GM12865 (cell line): Measurements from ENCODE around the gene TMEM139.

Source experiments
- DNase-seq: peaks from one replicate; pipeline ENCODE4 v3.0.0; 2010; ENCODE audit warnings: low read depth
- H3K4me3 ChIP-seq: 2 replicates; pipeline ENCODE4 v1.5.1; 2011; ENCODE audit warnings: mild to moderate bottlenecking, low read depth, low read length, control low read depth
- TF ChIP-seq, protein P1 (sequence below): IDR thresholded peaks from 2 replicates; pipeline ENCODE4 v1.5.1; 2011; ENCODE audit warnings: low read length, control low read depth, low read depth, inconsistent platforms; ENCODE audit not compliant: insufficient read depth; ENCODE audit errors: missing control alignments

Gene TMEM139

DNA sequence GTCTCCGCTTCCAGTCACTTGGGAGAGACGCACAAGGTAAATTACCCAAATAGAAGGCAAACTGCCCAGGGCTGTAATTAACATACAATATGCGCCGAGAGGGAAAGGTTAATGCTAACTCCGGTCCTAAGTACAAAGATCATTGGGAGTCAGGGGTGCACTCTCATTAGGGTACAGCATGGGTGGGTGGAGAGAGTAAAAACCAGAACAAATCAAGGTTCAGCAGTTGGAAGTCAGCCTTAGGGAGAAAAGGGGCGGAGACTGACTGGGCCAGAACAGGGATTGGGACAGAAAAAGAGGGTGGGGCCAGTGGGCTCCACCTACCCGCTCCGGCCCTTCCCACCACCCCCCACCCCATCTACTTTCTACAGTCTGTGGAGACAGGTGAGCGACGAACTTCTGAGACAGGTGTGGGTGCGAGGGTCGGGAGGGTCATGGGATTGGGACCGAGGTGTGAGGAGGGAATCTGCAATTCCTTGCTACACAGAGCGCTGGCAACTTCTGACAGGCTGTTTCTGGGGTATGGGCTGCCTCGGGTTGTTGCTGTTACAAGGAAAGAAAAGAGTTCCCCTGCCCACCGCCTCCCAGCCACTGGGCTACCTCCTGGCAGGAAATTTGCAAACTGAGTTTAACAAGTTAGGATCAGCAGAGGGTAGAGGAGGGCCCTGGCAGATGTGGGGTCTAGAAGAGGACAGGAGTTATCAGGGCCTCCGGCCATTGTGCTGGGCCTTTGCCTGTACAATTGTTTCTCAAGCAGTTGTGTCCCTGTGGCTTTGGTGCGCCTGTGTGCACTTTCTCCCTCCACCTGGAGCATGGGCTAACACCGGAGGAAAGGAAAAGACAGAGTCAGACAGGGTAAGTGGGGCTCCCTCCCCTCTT lies at the start of gene TMEM139:
Gene TMEM139 (plus strand): TSS at position 368 of the 879 bp plus-strand sequence. CDS start 1,000 bp downstream, outside the sequence.
- no peak for DNase-seq

DNA sequence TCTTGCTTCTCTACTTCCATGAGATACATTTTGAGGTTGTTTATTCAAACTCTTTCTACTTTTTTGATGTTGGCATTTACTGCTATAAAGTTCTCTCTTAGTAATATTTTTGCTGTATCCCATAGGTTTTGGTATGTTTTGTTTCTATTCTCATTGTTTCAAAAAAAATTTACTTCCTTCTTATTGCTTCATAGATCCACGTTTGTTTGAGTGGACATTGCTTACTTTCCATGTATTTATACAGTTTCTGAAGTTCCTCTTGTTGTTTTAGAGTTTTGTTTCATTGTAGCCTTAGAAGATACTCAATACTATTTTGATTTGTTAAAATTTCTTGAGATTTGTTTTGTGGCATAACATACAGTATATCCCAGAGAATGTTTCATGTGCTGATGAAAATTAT lies 49.2 kb upstream of the TMEM139 start:
- H3K4me3 ChIP-seq = no peak overlapping the region
- DNase-seq = no peak
- TF ChIP-seq, protein P1, sequence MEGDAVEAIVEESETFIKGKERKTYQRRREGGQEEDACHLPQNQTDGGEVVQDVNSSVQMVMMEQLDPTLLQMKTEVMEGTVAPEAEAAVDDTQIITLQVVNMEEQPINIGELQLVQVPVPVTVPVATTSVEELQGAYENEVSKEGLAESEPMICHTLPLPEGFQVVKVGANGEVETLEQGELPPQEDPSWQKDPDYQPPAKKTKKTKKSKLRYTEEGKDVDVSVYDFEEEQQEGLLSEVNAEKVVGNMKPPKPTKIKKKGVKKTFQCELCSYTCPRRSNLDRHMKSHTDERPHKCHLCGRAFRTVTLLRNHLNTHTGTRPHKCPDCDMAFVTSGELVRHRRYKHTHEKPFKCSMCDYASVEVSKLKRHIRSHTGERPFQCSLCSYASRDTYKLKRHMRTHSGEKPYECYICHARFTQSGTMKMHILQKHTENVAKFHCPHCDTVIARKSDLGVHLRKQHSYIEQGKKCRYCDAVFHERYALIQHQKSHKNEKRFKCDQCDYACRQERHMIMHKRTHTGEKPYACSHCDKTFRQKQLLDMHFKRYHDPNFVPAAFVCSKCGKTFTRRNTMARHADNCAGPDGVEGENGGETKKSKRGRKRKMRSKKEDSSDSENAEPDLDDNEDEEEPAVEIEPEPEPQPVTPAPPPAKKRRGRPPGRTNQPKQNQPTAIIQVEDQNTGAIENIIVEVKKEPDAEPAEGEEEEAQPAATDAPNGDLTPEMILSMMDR = no peak

More for the DNA sequence above, at the start of gene TMEM139:
- H3K4me3 ChIP-seq = no peak within 1 kb of the TSS
- TF ChIP-seq, protein P1 = no peak

DNA sequence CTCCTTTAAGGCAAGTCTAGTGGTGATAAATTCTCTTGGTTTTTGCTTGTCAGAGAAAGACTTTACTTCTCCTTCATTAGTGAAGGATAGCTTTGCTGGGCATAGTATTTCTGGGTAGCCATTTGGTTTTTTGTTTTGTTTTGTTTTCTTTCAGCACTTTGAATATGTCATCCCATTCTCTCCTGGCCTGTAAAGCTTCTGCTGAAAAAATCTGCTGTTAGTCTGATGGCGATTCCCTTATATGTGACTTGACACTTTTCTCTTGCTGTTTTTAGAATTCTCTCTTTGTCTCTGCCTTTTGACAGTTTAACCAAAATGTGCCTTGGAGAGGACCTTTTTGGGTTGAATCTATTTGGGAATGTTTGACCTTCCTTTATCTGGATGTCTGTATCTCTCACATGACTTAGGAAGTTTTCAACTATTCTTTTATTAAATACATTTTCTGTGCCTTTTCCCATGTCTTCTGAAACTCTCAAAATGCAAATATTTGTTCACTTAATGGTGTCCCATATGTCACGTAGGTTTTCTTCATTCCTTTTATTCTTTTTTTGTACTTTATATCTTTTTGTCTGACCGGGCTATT lies 48.3 kb upstream of the TMEM139 start:
- DNase-seq = no peak
- H3K4me3 ChIP-seq = no peak overlapping the region
- TF ChIP-seq, protein P1 = no peak

DNA sequence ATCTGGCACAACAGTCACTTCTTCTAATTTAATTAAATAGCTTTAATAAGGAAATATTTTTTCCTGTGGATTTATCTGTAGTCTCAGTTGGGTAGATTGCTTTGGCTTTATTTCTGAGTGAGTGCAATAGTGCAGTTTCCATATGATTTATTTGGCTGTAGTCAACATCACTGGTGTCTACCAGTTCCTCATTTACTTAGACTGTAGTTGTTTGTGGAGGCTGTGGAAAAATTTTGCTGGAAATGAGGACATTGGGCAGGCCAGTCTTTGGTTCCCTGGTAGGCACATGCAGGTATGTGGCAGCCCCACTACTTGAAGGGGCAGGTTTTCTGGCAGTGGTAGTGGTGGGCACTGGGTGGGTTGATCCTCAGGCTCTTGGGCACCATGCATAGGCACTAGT lies 47.4 kb upstream of the TMEM139 start:
- TF ChIP-seq, protein P1 = no peak
- no peak for DNase-seq
- no peak overlapping the region for H3K4me3 ChIP-seq

DNA sequence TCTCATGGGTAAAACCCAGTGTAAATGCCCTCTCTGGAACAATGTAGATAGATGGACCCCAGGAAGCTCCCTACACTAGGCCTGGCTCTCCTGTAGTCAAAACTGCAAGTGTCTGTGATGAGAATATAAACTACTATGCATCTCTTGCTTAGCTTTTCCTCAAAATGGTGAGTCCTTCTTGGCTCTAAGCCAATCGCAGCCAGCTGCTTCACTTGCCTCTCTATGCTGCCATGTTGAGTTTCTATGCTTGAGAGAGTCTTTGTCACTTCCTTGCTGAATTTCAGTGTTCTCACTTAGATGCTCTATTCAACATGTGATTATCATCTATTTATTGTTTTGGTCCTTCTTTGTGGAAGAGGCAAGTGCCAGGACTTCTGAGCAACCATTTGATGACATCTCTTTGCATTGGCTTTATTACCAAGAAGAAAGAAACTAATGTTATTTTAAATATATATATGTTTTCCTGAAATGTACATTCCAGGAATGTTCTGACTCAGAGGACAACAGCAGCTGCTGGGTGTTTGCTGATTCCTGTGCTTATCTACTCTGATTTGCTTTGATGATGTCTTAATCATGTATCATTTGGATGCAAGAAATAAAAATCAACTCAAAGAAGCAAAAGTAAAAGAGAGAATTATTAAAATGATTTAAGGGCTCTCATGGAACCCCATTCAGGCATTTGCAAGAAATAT lies 46.3 kb upstream of the TMEM139 start:
- TF ChIP-seq, protein P1 = no peak
- DNase-seq = no peak
- no peak overlapping the region for H3K4me3 ChIP-seq

DNA sequence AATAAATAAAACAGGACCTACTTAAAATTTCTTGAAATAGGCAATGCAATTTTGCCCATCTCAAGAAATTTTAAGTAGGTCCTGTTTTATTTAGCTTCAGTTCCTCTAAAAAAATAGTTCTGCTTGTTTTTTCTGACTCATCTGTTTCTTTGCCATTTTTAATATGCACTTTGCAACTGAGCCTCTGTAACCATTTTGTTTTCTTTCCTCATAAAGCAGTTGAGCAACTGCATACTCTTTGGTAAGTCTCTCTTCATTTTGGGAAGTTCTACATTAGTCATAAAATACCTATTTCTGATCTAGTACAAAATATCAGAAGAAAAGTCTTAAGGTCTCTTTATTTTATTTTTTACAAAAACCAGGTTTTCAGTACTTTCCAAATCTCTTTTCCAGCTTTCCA lies 44.9 kb upstream of the TMEM139 start:
- TF ChIP-seq, protein P1 = no peak
- H3K4me3 ChIP-seq = no peak overlapping the region
- DNase-seq = no peak
